DMS53 treated with DMSO at 0.1 percent for 48 hours (cell line): ENCODE data around the gene MAP2.

ENCODE experiments used
- DNase-seq: peaks from one replicate; lab custom pipeline; 2025; ENCODE audit not compliant: unreplicated experiment; lab: John Stamatoyannopoulos, UW

MAP2 gene

DNA sequence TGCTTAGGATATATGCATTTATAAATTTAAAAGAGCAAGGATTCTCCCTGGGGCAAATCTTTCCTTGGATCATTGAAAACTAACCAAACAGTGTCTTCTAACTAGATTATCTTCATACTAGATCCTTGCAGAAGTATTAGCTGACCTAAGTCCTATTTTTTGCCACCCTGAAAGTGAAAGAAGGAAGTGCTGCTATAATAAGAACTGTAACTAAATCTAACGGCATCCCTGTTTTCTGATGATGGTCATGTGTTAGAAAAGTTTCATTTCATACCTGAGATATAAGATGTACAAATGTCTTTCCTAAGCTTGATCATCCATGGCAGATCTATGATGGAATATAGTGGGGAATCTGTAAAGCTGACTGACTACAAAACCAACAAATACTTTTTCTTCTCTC, 102.7 kb downstream of the MAP2 start:
- DNase-seq: no peak

DNA sequence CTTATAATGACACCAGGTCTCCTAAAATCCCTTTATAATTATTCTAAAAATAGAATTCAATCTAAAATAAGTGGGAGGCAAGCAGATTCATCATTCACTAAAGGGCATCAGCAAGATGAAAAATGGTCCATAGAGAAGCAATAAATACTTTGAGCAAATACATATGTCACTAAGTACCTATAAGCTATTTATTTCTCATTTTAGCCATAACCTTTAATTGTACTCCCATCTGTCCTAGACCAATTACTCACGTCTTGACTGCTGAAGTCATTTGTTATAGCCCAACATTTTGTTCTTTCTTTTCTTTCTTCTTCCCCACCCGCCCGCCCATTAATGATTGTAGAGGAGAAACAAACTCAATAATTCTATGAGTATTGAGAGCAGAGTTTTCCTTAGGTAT, 105.7 kb downstream of the MAP2 start:
- no peak for DNase-seq

GRCh38 chr2:209532321-209532720, 108.5 kb downstream of the MAP2 start:
- no peak for DNase-seq

DNA sequence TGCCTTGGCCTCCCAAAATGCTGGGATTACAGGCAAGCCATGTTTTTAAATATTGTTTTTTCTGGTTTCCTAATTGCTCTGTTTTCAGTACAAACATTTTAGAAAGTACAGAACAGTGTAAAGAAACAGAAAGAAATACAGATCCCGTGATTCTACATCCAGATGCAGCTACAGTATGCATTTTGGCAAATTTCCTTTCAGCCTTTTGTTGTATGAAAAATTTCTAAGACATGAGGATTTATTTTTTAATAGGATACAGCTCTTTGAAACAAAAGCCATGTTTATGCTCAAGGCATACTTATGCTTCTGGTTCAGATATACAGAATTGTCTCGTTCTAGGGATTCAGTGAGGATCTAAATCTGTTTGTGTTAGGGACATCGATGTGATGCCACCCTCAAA, 109.5 kb downstream of the MAP2 start:
- DNase-seq: no peak

- DNase-seq: no peak
These were observed 110.4 kb downstream of the MAP2 start for GRCh38 chr2:209534228-209534627.

- DNase-seq: no peak
These were observed 112.5 kb downstream of the MAP2 start for GRCh38 chr2:209536363-209536762.

GRCh38 chr2:209547726-209548125, 123.9 kb downstream of the MAP2 start:
- DNase-seq: no peak

GRCh38 chr2:209549589-209549988, 125.7 kb downstream of the MAP2 start:
- no peak for DNase-seq

DNA sequence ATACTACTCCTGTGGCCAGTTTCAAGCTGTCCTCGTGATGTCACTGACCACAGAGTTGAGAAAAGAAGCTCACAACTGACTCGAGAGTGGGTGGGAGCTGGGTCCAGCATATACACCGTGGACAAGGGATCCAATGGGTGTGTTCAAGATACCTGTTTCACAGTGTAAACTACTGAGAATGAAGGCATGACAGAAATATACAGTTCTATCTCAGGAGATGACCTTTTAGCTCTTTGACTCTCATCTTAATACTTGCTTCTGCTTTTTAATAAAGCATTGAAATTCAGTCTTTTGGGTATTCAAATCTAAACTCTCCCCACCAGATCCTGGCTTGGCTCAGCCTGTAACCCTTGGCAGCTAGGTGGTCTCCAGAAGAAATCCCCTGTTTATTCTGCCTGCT, 130.1 kb downstream of the MAP2 start:
- DNase-seq: no peak

- peak; percentile 12 for DNase-seq
These were observed 132.6 kb downstream of the MAP2 start for GRCh38 chr2:209556354-209556961.

DNA sequence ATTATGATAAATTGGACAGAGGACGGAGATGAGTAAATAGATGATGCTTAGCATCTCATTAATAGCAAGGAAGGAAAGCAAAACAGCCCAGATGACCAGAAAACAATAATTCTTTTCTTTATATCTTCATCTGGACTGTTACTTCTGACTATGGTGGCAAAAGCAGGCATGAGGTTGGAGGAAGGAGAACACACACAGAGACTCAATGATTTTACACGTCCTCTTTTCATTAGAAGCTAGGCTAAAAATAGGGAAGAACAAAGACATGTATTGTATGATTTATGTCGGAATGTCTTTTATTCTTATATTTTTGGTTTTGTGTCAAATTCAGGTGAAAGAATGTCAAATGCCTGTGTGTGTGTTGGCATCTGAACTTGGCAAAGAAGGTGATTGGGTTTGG, 137.1 kb downstream of the MAP2 start:
- no peak for DNase-seq

GRCh38 chr2:209563453-209563852, 139.6 kb downstream of the MAP2 start:
- no peak for DNase-seq

GRCh38 chr2:209564816-209565215, 141.0 kb downstream of the MAP2 start:
- no peak for DNase-seq

GRCh38 chr2:209565896-209566582, 142.2 kb downstream of the MAP2 start:
- peak; percentile 15 for DNase-seq

DNA sequence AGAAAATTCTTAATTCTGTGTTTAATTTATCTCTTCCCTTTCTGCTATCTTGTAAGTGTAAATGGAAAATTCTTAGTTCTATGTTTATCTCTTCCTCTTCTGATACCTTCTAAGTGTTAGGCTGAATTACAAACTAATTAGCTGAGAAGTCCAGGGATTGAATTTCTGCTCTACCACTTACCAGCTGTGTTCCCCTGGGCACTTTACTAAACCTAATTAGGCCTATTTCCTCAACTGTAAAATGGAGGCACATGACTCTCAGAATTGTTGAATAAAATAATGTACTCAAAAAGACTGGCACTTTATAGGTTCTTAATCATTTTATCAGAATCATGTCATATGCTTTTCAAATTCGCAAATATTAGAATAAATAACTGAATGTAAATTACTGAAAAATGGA, 146.3 kb downstream of the MAP2 start:
- DNase-seq: no peak

DNA sequence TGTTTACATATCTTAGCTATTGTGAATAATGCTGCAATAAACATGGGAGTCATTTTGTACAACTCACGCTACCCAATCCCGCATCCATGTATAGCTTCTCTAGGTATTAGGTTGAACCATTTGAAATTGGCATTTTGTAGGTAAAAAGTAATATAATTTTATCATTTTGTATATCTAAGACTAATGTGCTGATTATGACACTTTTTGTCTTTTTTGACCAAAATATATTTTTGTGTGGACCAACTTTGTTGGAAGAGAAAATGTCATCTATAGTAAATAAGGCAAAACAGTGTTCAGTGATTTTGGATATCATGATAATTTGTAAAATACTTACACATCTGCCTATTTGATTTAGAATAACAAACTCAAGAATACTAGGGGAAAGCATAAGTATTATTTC, 150.7 kb downstream of the MAP2 start:
- no peak for DNase-seq

- DNase-seq: no peak
These were observed 153.8 kb downstream of the MAP2 start for GRCh38 chr2:209577376-209578357.

DNA sequence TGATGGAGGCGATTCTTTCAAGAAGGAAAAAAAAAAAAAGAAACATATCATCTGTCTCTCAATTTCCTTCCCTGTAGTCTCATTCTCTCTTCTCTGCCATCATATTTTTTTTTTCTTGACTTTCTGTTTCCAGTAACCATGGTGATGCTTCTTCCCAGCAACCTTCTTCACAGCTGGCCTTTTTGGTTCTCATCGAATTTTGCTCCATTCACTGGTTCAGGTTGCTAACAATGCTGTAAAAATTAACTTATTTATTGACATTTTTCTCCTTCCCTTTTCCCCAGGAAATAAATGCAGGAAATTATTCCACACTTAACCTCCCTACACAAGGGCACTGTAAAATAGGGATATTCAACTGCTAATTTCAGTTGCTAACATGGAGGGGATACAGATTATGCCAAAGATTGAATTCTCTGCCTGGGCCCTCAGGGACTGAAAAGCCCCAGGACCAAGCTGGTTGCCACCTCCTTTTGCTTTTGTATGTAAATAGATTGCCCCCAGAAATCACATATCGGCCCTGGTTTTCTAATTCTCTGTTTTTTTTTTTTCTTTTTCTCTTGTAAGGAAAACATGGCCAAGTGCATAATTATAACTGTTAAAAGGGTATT, 154.7 kb downstream of the MAP2 start:
- no peak for DNase-seq

DNA sequence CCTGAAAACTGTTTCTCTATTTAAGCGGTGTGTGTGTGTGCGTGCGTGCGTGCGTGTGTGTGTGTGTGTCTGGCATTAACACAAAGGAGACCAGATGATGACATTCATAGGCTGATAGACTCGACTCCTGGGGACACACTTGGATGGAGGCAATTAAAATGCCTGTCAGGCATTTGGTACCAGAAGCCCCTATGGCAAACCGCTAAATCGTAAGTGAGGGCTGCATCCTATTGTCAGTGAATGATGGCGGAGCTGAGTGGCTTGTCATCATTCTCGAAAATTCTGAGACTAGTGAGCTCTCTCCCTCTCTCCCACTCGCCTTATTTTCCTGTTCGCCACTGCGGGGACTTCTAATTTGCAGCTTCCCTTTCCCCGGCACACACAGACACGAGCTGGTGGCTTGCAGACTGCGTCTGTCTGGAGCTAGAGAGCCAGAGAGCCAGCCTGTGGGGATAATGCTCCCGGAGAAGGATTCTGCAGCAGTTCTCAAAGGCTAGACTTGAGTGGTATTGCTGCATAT, 155.4 kb downstream of the MAP2 start:
- DNase-seq: no peak

GRCh38 chr2:209581040-209581439, 157.2 kb downstream of the MAP2 start:
- no peak for DNase-seq

- no peak for DNase-seq
These were observed 158.4 kb downstream of the MAP2 start for GRCh38 chr2:209582281-209582680.
